ENCODE results near the gene S100A3.

GRCh38 chr1:153513023-153513422 is 36.0 kb downstream of the S100A3 start:
- TF ChIP-seq, protein P1, sequence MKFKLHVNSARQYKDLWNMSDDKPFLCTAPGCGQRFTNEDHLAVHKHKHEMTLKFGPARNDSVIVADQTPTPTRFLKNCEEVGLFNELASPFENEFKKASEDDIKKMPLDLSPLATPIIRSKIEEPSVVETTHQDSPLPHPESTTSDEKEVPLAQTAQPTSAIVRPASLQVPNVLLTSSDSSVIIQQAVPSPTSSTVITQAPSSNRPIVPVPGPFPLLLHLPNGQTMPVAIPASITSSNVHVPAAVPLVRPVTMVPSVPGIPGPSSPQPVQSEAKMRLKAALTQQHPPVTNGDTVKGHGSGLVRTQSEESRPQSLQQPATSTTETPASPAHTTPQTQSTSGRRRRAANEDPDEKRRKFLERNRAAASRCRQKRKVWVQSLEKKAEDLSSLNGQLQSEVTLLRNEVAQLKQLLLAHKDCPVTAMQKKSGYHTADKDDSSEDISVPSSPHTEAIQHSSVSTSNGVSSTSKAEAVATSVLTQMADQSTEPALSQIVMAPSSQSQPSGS (CRISPR knock-in tag; IDR thresholded peaks at IDR 0.05; ENCODE audit: borderline replicate concordance, low read depth), result no peak
- TF ChIP-seq NR2C2 (CRISPR knock-in tag; IDR thresholded peaks at IDR 0.05) (no peak), NFE2L1 (CRISPR knock-in tag; IDR thresholded peaks at IDR 0.05) (no peak), ATF3 (CRISPR knock-in tag; conservative IDR thresholded peaks at IDR 0.05) (no peak), FOXP1 (CRISPR knock-in tag; IDR thresholded peaks at IDR 0.05; ENCODE audit: borderline replicate concordance) (no peak), CREB1 (CRISPR knock-in tag; IDR thresholded peaks at IDR 0.05) (no peak), ZNF219 (CRISPR knock-in tag; IDR thresholded peaks at IDR 0.05; ENCODE audit: borderline replicate concordance) (no peak), ZNF671 (CRISPR knock-in tag; IDR thresholded peaks at IDR 0.05) (no peak), E2F1 (CRISPR knock-in tag; IDR thresholded peaks at IDR 0.05) (no peak)
- TF ChIP-seq, protein P2, sequence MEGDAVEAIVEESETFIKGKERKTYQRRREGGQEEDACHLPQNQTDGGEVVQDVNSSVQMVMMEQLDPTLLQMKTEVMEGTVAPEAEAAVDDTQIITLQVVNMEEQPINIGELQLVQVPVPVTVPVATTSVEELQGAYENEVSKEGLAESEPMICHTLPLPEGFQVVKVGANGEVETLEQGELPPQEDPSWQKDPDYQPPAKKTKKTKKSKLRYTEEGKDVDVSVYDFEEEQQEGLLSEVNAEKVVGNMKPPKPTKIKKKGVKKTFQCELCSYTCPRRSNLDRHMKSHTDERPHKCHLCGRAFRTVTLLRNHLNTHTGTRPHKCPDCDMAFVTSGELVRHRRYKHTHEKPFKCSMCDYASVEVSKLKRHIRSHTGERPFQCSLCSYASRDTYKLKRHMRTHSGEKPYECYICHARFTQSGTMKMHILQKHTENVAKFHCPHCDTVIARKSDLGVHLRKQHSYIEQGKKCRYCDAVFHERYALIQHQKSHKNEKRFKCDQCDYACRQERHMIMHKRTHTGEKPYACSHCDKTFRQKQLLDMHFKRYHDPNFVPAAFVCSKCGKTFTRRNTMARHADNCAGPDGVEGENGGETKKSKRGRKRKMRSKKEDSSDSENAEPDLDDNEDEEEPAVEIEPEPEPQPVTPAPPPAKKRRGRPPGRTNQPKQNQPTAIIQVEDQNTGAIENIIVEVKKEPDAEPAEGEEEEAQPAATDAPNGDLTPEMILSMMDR (IDR thresholded peaks at IDR 0.05), result no peak
- TF ChIP-seq, protein P3, sequence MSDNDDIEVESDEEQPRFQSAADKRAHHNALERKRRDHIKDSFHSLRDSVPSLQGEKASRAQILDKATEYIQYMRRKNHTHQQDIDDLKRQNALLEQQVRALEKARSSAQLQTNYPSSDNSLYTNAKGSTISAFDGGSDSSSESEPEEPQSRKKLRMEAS (CRISPR knock-in tag; IDR thresholded peaks at IDR 0.05), result no peak
